Measurements from ENCODE around the gene HYLS1. TPM values are rescaled to one million over a fixed set of nuclear protein-coding genes. Genes with fewer than 3 reads are reported as not detected.

HYLS1 gene
- total RNA-seq, 4 donors from 2014 or later, result 2.7 to 3.3 (median 2.8) TPM; not detected in 1

GRCh38 chr11:125941619-125942611, 54.4 kb downstream of the HYLS1 start:
- Histone ChIP-seq H3K4me3 (no peak overlapping the region), H3K9me3 (no peaks in the 10 kb centered on the region), H3K27me3 (no peaks in the 10 kb centered on the region), H3K36me3 (no peaks in the 10 kb centered on the region), H3K4me1 (no peaks in the 10 kb centered on the region), H3K27ac (no peak overlapping the region)
- TF ChIP-seq, protein P1, sequence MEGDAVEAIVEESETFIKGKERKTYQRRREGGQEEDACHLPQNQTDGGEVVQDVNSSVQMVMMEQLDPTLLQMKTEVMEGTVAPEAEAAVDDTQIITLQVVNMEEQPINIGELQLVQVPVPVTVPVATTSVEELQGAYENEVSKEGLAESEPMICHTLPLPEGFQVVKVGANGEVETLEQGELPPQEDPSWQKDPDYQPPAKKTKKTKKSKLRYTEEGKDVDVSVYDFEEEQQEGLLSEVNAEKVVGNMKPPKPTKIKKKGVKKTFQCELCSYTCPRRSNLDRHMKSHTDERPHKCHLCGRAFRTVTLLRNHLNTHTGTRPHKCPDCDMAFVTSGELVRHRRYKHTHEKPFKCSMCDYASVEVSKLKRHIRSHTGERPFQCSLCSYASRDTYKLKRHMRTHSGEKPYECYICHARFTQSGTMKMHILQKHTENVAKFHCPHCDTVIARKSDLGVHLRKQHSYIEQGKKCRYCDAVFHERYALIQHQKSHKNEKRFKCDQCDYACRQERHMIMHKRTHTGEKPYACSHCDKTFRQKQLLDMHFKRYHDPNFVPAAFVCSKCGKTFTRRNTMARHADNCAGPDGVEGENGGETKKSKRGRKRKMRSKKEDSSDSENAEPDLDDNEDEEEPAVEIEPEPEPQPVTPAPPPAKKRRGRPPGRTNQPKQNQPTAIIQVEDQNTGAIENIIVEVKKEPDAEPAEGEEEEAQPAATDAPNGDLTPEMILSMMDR (IDR thresholded peaks at IDR 0.05), result peak in 5 of 6 experiments; percentile 9 to 64 (median 49)
- no peak for TF ChIP-seq POLR2A (IDR thresholded peaks at IDR 0.05)
- DNase-seq, result peak; percentile 22 to 72 (median 71)

- H3K36me3 ChIP-seq, result no peaks in the 10 kb centered on the region
- no peak overlapping the region for H3K4me3 ChIP-seq
- H3K4me1 ChIP-seq, result no peaks in the 10 kb centered on the region
- TF ChIP-seq POLR2A (IDR thresholded peaks at IDR 0.05), result no peak
- TF ChIP-seq, protein P1 (IDR thresholded peaks at IDR 0.05), result no peak
- no peaks in the 10 kb centered on the region for H3K27me3 ChIP-seq
- DNase-seq, result no peak
- H3K27ac ChIP-seq, result no peak overlapping the region
- no peaks in the 10 kb centered on the region for H3K9me3 ChIP-seq
Measured at GRCh38 chr11:125942771-125943428, 55.4 kb downstream of the HYLS1 start.

DNA sequence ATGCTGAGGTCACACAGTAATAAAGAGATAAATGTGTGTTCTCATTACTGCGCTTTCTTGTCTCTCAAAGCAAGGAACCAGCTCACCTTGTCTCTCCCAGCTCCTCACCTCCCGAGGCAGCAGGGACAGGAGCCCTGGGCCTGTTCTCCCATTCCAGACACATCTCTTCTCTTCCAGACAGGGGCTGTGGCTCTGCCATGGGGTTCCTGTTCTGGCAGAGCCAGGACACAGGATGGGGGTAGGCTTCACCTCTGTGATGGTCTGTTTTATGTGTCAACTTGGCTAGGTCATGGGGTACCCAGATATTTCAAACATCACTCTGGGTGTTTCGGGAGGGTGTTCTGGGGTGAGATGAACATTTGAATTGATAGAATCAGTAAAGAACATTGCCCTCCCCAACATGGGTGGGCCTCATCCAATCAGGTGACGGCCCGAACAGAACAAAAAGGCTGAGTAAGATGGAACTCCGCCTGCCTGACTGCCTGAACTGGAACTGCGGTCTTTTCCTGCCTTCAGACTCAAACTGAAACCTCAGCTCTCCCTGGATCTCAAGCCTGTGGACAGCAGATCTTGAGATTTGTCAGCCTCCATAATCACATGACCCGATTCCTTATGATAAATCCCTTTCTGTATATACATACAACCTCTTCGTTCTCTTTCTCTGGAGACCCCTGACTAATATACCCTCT, 56.3 kb downstream of the HYLS1 start:
- TF ChIP-seq, protein P1 (IDR thresholded peaks at IDR 0.05), result no peak
- TF ChIP-seq POLR2A (IDR thresholded peaks at IDR 0.05), result no peak
- DNase-seq, result no peak

GRCh38 chr11:125944350-125945010, 57.0 kb downstream of the HYLS1 start:
- Histone ChIP-seq H3K27ac (no peak overlapping the region), H3K4me3 (no peak overlapping the region), H3K9me3 (no peaks in the 10 kb centered on the region), H3K36me3 (no peaks in the 10 kb centered on the region), H3K27me3 (no peaks in the 10 kb centered on the region), H3K4me1 (no peaks in the 10 kb centered on the region)
- TF ChIP-seq, protein P1 (IDR thresholded peaks at IDR 0.05), result no peak
- no peak for TF ChIP-seq POLR2A (IDR thresholded peaks at IDR 0.05)
- no peak for DNase-seq

More for the DNA sequence above, 56.3 kb downstream of the HYLS1 start:
- Histone ChIP-seq H3K27me3 (no peaks in the 10 kb centered on the region), H3K27ac (no peak overlapping the region), H3K4me1 (no peaks in the 10 kb centered on the region), H3K4me3 (no peak overlapping the region), H3K36me3 (no peaks in the 10 kb centered on the region), H3K9me3 (no peaks in the 10 kb centered on the region)

All from Peyer's patch (tissue), 4 donors.